ENCODE data around the gene NOP56. TPM values are rescaled to one million over a fixed set of nuclear protein-coding genes. Genes with fewer than 3 reads are reported as not detected.

Gene NOP56
- total and polyA plus RNA-seq, 9 of the 15 experiments (the other 6 are each of a cell fraction or from before 2014, with no cell fraction given), result 295 to 697 (median 439) TPM

DNA sequence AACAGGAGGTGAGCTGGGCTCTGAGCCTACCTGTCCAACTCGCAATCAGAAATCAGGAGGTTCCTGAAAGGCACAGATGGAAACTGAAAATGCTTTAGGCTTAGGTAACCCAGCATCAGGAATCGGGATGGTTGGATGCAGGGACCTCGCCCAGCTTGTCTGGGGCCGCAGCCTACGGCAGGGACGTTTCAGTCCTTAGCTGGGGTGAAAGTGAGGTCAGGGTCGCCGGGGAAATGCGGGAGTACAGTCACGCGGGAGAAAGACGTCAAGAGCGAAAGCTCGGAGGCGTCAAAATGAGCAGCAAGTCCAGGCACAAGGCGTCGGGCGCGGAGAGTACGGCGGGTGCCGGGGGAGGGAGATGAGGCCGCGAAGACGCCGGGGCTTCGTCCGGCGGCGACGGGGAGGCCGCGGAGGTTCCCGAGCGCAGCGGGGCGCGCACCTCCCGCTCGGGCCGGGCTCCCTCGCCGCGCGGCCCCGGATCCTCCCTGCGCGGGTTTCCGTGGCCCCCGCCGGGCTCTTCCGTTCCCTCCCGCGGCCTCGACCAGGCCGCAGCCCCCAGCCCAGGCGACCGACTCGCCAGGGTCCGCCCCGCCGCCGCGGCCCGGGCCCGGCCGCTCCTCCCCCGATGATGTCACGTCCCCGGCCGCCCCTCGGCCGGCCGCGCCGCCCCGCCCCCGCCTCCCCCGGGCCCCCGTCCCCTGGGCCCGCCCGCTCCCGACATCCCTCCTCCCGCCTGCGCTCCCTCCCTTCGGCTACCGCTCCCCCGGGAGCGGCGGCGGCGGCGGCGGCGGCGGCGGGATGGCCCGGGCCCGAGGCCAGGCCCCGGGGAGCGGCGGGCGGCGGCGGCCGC is 39.8 kb downstream of the NOP56 start, which contains the start of gene EBF4 (continued):
- TF ChIP-seq FIP1L1 (IDR thresholded peaks at IDR 0.05; ENCODE audit: low read depth, low read length, poor library complexity, severe bottlenecking), result no peak
- TF ChIP-seq, protein P1, sequence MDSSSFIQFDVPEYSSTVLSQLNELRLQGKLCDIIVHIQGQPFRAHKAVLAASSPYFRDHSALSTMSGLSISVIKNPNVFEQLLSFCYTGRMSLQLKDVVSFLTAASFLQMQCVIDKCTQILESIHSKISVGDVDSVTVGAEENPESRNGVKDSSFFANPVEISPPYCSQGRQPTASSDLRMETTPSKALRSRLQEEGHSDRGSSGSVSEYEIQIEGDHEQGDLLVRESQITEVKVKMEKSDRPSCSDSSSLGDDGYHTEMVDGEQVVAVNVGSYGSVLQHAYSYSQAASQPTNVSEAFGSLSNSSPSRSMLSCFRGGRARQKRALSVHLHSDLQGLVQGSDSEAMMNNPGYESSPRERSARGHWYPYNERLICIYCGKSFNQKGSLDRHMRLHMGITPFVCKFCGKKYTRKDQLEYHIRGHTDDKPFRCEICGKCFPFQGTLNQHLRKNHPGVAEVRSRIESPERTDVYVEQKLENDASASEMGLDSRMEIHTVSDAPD (CRISPR knock-in tag; IDR thresholded peaks at IDR 0.05), result no peak
- no peak for TF ChIP-seq ATF1 (CRISPR knock-in tag; IDR thresholded peaks at IDR 0.05)
- no peak for TF ChIP-seq ATF1 (tag; IDR thresholded peaks at IDR 0.05)
- TF ChIP-seq NFE2L1 (tag; IDR thresholded peaks at IDR 0.05; ENCODE audit: borderline replicate concordance, low read depth), result no peak
- TF ChIP-seq, protein P2, sequence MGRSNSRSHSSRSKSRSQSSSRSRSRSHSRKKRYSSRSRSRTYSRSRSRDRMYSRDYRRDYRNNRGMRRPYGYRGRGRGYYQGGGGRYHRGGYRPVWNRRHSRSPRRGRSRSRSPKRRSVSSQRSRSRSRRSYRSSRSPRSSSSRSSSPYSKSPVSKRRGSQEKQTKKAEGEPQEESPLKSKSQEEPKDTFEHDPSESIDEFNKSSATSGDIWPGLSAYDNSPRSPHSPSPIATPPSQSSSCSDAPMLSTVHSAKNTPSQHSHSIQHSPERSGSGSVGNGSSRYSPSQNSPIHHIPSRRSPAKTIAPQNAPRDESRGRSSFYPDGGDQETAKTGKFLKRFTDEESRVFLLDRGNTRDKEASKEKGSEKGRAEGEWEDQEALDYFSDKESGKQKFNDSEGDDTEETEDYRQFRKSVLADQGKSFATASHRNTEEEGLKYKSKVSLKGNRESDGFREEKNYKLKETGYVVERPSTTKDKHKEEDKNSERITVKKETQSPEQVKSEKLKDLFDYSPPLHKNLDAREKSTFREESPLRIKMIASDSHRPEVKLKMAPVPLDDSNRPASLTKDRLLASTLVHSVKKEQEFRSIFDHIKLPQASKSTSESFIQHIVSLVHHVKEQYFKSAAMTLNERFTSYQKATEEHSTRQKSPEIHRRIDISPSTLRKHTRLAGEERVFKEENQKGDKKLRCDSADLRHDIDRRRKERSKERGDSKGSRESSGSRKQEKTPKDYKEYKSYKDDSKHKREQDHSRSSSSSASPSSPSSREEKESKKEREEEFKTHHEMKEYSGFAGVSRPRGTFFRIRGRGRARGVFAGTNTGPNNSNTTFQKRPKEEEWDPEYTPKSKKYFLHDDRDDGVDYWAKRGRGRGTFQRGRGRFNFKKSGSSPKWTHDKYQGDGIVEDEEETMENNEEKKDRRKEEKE (IDR thresholded peaks at IDR 0.05; ENCODE audit: borderline replicate concordance in 1 of 2, control insufficient read depth in 1 of 2, low read depth in 2 of 2, low read length in 1 of 2), result no peak
- TF ChIP-seq, protein P3, sequence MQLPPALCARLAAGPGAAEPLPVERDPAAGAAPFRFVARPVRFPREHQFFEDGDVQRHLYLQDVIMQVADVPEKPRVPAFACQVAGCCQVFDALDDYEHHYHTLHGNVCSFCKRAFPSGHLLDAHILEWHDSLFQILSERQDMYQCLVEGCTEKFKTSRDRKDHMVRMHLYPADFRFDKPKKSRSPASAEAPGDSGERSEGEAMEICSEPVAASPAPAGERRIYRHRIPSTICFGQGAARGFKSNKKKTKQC (CRISPR knock-in tag; IDR thresholded peaks at IDR 0.05), result 0 out of 2 replicates have a peak, but pooled peaks have one; percentile 47
- TF ChIP-seq, protein P4, sequence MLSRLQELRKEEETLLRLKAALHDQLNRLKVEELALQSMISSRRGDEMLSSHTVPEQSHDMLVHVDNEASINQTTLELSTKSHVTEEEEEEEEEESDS (CRISPR knock-in tag; IDR thresholded peaks at IDR 0.05), result no peak
- no peak for TF ChIP-seq ZNF239 (CRISPR knock-in tag; IDR thresholded peaks at IDR 0.05)
- TF ChIP-seq ZNF699 (CRISPR knock-in tag; IDR thresholded peaks at IDR 0.05; ENCODE audit: insufficient replicate concordance), result no peak
- TF ChIP-seq, protein P5, sequence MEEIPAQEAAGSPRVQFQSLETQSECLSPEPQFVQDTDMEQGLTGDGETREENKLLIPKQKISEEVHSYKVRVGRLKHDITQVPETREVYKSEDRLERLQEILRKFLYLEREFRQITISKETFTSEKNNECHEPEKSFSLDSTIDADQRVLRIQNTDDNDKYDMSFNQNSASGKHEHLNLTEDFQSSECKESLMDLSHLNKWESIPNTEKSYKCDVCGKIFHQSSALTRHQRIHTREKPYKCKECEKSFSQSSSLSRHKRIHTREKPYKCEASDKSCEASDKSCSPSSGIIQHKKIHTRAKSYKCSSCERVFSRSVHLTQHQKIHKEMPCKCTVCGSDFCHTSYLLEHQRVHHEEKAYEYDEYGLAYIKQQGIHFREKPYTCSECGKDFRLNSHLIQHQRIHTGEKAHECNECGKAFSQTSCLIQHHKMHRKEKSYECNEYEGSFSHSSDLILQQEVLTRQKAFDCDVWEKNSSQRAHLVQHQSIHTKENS (CRISPR knock-in tag; IDR thresholded peaks at IDR 0.05), result no peak
- TF ChIP-seq HNRNPUL1 (IDR thresholded peaks at IDR 0.05; ENCODE audit: low read length), result no peak
- no peak for TF ChIP-seq MBD2 (IDR thresholded peaks at IDR 0.05; ENCODE audit: borderline replicate concordance, low read depth)
- no peak for TF ChIP-seq GATA2 (CRISPR knock-in tag; IDR thresholded peaks at IDR 0.05)
- TF ChIP-seq TBL1XR1 (IDR thresholded peaks at IDR 0.05; ENCODE audit: low read length in 2 of 2), result no peak
- no peak for TF ChIP-seq TBP (optimal IDR thresholded peaks at IDR 0.05; ENCODE audit: low read depth, low read length)
- no peak for TF ChIP-seq MEF2D (tag; conservative IDR thresholded peaks at IDR 0.05; ENCODE audit: low read depth)
- TF ChIP-seq TCF7 (IDR thresholded peaks at IDR 0.05; ENCODE audit: borderline replicate concordance), result no peak
- TF ChIP-seq, protein P6, sequence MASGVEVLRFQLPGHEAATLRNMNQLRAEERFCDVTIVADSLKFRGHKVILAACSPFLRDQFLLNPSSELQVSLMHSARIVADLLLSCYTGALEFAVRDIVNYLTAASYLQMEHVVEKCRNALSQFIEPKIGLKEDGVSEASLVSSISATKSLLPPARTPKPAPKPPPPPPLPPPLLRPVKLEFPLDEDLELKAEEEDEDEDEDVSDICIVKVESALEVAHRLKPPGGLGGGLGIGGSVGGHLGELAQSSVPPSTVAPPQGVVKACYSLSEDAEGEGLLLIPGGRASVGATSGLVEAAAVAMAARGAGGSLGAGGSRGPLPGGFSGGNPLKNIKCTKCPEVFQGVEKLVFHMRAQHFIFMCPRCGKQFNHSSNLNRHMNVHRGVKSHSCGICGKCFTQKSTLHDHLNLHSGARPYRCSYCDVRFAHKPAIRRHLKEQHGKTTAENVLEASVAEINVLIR (CRISPR knock-in tag; IDR thresholded peaks at IDR 0.05), result no peak

Measured in K562 (cell line).